ENCODE data around the gene TRMT61A.

TRMT61A gene

DNA sequence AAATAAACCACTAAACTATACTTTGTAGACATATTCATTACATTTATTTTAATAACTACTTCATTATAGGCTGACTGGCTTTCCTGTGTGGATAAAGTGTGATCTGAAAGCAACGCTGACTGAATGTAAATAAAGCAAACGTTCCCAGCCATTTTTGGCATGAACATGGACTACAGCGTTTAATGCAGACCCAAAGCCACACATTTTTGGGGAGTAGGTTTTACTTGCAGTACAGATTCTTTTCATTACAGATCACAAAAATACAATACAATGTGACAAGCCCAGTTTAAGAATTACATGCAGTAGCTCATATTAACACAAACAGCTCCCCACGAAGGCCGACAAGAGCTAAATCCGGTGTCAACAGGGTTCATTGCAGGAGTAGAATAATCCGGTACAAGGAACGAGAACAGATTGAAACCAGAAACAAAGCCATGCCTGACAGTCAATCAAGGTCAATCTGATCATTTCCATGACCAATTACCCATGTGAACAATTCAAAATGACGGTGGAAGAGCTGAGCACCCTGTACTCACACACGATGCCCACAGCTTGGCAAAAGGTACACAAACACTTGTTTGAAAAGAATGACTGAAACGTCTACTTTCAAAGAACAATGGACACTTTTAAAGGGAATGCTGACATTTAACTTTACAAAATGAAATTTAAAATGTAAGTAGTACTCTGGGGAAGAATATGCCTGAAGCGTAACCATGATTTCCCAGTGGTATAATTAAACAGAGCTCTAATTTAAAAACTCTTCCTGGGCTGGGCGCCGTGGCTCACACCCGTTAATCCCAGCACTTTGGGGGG, 28.2 kb downstream of the TRMT61A start:
- POLR2A ChIA-PET, result no interaction called here

DNA sequence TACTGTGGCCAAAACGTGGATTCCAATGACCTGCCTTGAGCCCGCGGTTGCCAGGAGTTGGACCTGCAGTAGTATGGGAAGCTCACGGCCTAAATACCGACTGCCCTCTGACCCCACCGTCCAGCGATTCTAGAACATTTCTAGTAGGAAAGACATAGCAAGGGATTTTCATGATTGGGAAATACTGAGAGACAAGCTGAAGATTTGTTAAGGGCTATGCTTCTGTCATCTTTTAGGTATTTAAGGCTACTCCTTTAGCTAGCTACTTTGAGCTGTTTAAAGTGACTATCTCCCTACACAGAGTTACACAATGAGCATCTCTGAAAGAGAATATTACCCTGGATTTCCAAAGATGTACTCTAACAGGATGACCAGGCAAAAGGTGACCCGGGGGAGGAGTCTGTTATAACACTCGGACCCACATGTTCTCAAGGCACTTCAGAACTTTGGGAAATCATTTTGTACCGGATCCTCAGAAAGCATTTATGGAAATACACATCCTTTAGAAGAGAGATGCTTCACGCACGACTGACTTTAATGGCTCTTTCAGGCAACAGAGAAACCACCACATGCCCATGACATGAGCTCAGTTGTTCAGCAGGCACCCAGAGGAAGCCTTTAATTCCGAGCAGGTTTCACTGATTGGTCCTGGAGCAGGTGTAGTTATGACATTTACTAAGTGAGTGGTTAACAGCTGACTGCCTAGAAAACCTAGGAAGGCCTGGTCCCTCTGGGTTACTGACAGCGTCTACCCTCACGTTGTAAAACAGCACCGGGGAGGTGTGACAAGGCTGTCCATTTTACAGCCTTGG, 29.3 kb downstream of the TRMT61A start:
- no peak for DNase-seq (ENCODE audit: extremely low spot score)
- TF ChIP-seq CTCF (IDR thresholded peaks at IDR 0.05; ENCODE audit: control extremely low read depth, extremely low read depth, low read depth, missing control alignments), result no peak
- ChIA-PET POLR2A (interaction anchor here (0.5 kb wide), 1 partner anchor 132 kb away, joined by 3 read pairs; no protein-coding TSS in a partner anchor), CTCF (interaction anchor here (1.1 to 4.2 kb wide), 7 partner anchors 8 to 40 kb away, joined by 3 to 20 read pairs (median 6); partner anchors contain the start of gene CKB)

More for the DNA sequence above, 28.2 kb downstream of the TRMT61A start:
- CTCF ChIA-PET, result interaction anchor here (1.0 to 4.2 kb wide), 6 partner anchors 10 to 142 kb away, joined by 3 to 20 read pairs (median 6); partner anchors contain the start of gene CKB
- DNase-seq (ENCODE audit: extremely low spot score), result no peak
- no peak for TF ChIP-seq CTCF (IDR thresholded peaks at IDR 0.05; ENCODE audit: control extremely low read depth, extremely low read depth, low read depth, missing control alignments)

- ChIA-PET CTCF (interaction anchor here (1.2 to 4.2 kb wide), 4 partner anchors 10 to 41 kb away, joined by 3 to 20 read pairs (median 12); no protein-coding TSS in a partner anchor), POLR2A (no interaction called here)
- TF ChIP-seq CTCF (IDR thresholded peaks at IDR 0.05; ENCODE audit: control extremely low read depth, extremely low read depth, low read depth, missing control alignments), result no peak
- DNase-seq (ENCODE audit: extremely low spot score), result no peak
Observed at GRCh38 chr14:103559766-103560165, 30.8 kb downstream of the TRMT61A start.

DNA sequence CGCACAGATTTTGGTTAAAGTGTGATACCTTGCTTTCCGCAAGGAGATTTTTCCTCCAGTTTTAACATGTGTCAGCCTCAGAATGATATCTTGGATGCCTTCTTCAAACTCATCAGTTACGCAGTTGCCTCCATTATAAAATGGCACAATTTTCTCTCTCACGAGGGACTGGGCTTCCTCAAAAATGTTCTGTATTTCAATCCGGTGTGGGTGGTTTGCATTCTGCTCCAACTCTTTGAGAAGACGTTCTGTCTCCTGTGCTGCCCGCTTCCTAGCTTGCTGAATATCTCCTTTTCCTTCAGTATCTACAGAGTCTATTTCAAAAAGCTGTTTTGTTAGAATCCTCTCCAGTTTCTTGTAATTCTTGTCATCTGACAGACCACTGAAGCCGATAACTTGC, 31.7 kb downstream of the TRMT61A start:
- POLR2A ChIA-PET, result no interaction called here
- CTCF ChIA-PET, result interaction anchor here (1.3 to 2.4 kb wide), 6 partner anchors 9 to 126 kb away, joined by 4 to 7 read pairs (median 6); no protein-coding TSS in a partner anchor

DNA sequence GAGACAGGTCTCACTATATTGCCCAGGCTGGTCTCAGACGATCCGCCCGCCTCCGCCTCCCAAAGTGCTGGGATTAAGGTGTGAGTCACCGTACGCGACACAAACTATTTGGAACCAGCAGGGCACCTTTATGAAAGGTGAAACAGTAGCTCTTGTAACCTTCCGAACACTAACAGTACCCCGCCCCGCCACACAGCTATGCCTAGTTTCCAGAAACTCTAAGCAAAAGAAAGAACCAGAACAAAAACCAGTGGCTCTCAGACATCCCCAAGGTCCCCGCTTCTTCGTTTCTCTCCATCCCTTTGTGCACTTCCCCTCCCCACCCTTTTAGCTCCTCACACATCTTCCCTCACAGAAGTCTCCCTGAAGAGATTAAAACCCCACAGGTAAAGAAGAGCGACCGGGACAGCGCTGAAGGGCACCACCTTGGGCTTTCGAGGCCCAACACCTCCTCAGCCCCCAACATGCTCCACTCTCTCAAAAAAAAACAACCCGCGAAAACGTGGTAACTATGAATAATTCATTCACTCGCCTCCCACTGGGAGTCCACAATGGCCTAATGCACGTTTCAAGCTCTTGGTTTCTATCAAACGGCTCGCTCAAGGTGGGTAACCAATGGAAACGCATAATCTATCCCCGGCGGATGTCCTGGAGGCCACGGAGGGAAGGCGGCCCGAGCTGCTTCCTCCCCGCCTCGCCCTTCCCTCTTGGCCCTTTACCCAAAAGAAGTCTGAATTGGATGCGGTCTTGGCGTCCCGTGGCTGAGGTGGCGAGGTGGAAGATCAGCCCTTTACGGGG, 32.6 kb downstream of the TRMT61A start:
- no peak for TF ChIP-seq CTCF (IDR thresholded peaks at IDR 0.05; ENCODE audit: control extremely low read depth, extremely low read depth, low read depth, missing control alignments)
- DNase-seq (ENCODE audit: extremely low spot score), result peak; percentile 64
- ChIA-PET POLR2A (no interaction called here), CTCF (interaction anchor here (0.9 to 2.4 kb wide), 8 partner anchors 9 to 457 kb away, joined by 3 to 7 read pairs (median 6); no protein-coding TSS in a partner anchor)

More for the DNA sequence above, 31.7 kb downstream of the TRMT61A start:
- DNase-seq (ENCODE audit: extremely low spot score), result no peak
- no peak for TF ChIP-seq CTCF (IDR thresholded peaks at IDR 0.05; ENCODE audit: control extremely low read depth, extremely low read depth, low read depth, missing control alignments)

DNA sequence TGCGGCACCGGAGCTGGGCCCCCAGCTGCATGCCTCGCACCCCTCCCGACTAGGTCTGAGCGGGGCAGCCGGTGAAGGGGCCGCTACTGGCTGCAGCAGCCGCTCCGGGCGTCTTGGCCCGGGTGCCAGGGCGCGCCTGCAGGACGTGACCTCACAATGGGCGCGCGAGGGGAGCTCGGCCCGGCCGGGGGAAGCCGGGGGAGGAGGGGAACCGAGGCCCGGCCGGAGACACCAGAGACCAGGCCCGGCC, 33.1 kb downstream of the TRMT61A start:
- DNase-seq (ENCODE audit: extremely low spot score), result no peak
- TF ChIP-seq CTCF (IDR thresholded peaks at IDR 0.05; ENCODE audit: control extremely low read depth, extremely low read depth, low read depth, missing control alignments), result no peak
- CTCF ChIA-PET, result interaction anchor here (0.9 to 2.4 kb wide), 7 partner anchors 10 to 458 kb away, joined by 3 to 7 read pairs (median 6); no protein-coding TSS in a partner anchor

More for the DNA sequence above, 33.1 kb downstream of the TRMT61A start:
- POLR2A ChIA-PET, result no interaction called here
